ENCODE data around the gene PTPRG. TPM values are rescaled to one million over a fixed set of nuclear protein-coding genes. Genes with fewer than 3 reads are reported as not detected.

Gene PTPRG
- polyA plus RNA-seq, 2 donors = 1.1 to 1.6 TPM

DNA sequence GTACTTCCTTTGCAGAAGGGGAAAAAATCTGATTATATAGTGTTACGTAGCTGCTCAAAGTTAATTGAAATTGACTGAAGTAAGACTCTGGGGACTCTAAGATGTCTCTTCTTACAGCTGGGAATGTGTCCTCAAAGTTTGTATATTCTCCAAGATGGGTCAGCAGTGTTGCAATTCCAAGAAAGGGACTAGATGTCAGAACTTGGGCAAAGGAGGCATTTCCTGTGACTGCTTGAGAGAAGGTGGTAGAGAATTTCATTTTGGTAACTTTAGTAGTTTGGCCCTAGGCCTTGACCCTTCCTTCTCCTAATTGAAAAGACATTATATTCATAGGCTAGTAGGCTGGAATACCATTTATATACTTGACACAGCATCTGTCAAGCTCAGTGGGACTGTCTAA is 33.9 kb downstream of the PTPRG start:
- Histone ChIP-seq H3K36me3 (ENCODE audit: control insufficient read depth in 2 of 2, insufficient read depth in 2 of 2, low read length in 1 of 2) (no peaks in the 10 kb centered on the region), H3K9me3 (ENCODE audit: control insufficient read depth in 2 of 2, insufficient read depth in 1 of 2, low read depth in 1 of 2, low read length in 1 of 2) (no peaks in the 10 kb centered on the region), H3K4me3 (ENCODE audit: low read depth in 1 of 2, low read length in 2 of 2) (no peak overlapping the region), H3K27ac (ENCODE audit: low read depth in 2 of 2, low read length in 1 of 2) (no peak overlapping the region), H3K27me3 (ENCODE audit: control insufficient read depth in 1 of 2, insufficient read depth in 2 of 2, low read length in 2 of 2) (no peaks in the 10 kb centered on the region), H3K4me1 (ENCODE audit: control insufficient read depth in 2 of 2, insufficient read depth in 2 of 2, low read length in 1 of 2) (peaks cover 0 to 2% of the 10 kb centered on the region in 2 donors)
- WGBS, 2 donors = 0 to 12% methylated on average over 1 of the region's 1 CpG

- Histone ChIP-seq H3K4me1 (ENCODE audit: control insufficient read depth in 2 of 2, insufficient read depth in 2 of 2, low read length in 1 of 2) (peaks cover 0 to 2% of the 10 kb centered on the region in 2 donors), H3K4me3 (ENCODE audit: low read depth in 1 of 2, low read length in 2 of 2) (no peak overlapping the region), H3K27ac (ENCODE audit: low read depth in 2 of 2, low read length in 1 of 2) (no peak overlapping the region), H3K27me3 (ENCODE audit: control insufficient read depth in 1 of 2, insufficient read depth in 2 of 2, low read length in 2 of 2) (no peaks in the 10 kb centered on the region), H3K36me3 (ENCODE audit: control insufficient read depth in 2 of 2, insufficient read depth in 2 of 2, low read length in 1 of 2) (no peaks in the 10 kb centered on the region), H3K9me3 (ENCODE audit: control insufficient read depth in 2 of 2, insufficient read depth in 1 of 2, low read depth in 1 of 2, low read length in 1 of 2) (no peaks in the 10 kb centered on the region)
- WGBS, 2 donors = 87 to 90% methylated on average over 3 of the region's 3 CpGs
These were observed 34.5 kb downstream of the PTPRG start for GRCh38 chr3:61595826-61596225.

DNA sequence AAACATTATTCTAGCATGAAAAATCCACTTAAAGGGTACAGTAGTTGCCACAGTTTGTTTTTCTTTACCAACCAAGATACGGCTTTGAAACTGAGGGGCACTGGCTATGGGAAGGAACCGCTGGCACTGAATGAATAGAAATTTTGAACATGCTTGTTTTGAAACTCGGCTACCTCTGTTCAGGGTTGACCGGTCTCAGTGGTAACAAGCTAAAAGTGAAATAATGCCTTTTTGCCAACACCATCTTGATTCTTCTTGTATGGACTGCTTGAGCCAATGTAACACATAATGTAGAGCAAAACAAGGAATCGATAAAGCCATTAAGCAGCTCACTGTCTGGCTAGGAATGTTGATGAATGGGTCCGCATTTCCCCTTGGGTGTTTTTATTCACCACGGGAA is 36.5 kb downstream of the PTPRG start:
- peaks cover 0 to 2% of the 10 kb centered on the region in 2 donors for H3K4me1 ChIP-seq (ENCODE audit: control insufficient read depth in 2 of 2, insufficient read depth in 2 of 2, low read length in 1 of 2)
- no peaks in the 10 kb centered on the region for H3K36me3 ChIP-seq (ENCODE audit: control insufficient read depth in 2 of 2, insufficient read depth in 2 of 2, low read length in 1 of 2)
- no peaks in the 10 kb centered on the region for H3K27me3 ChIP-seq (ENCODE audit: control insufficient read depth in 1 of 2, insufficient read depth in 2 of 2, low read length in 2 of 2)
- 88% methylated on average over 7 of the region's 7 CpGs for WGBS, 2 donors
- H3K27ac ChIP-seq (ENCODE audit: low read depth in 2 of 2, low read length in 1 of 2) = no peak overlapping the region
- H3K9me3 ChIP-seq (ENCODE audit: control insufficient read depth in 2 of 2, insufficient read depth in 1 of 2, low read depth in 1 of 2, low read length in 1 of 2) = no peaks in the 10 kb centered on the region
- H3K4me3 ChIP-seq (ENCODE audit: low read depth in 1 of 2, low read length in 2 of 2) = no peak overlapping the region

- Histone ChIP-seq H3K27ac (ENCODE audit: low read depth in 2 of 2, low read length in 1 of 2) (no peak overlapping the region), H3K4me1 (ENCODE audit: control insufficient read depth in 2 of 2, insufficient read depth in 2 of 2, low read length in 1 of 2) (no peaks in the 10 kb centered on the region), H3K27me3 (ENCODE audit: control insufficient read depth in 1 of 2, insufficient read depth in 2 of 2, low read length in 2 of 2) (no peaks in the 10 kb centered on the region), H3K36me3 (ENCODE audit: control insufficient read depth in 2 of 2, insufficient read depth in 2 of 2, low read length in 1 of 2) (no peaks in the 10 kb centered on the region), H3K9me3 (ENCODE audit: control insufficient read depth in 2 of 2, insufficient read depth in 1 of 2, low read depth in 1 of 2, low read length in 1 of 2) (no peaks in the 10 kb centered on the region), H3K4me3 (ENCODE audit: low read depth in 1 of 2, low read length in 2 of 2) (no peak overlapping the region)
- 86 to 88% methylated on average over 2 of the region's 2 CpGs for WGBS, 2 donors
These were observed 38.8 kb downstream of the PTPRG start for GRCh38 chr3:61600195-61600594.

DNA sequence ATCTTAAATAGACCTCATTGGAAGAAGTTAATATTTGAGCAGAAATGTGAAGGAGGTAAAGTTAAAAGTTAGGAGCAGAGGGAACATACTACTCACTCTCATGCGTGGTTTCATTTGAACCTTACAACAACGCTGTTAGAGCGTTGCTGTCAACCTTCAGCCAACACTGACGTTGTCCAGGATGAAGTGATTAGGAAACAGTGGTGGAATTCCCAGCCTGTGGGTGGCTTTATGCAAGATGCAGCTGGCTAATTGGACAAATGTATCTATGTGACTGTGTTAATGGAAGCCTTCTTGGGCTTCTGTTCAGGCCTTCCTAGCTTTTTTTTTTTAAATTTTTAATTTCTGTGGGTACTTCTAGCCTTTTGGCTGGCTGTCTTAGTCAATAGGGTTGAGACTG is 40.5 kb downstream of the PTPRG start:
- no peaks in the 10 kb centered on the region for H3K27me3 ChIP-seq (ENCODE audit: control insufficient read depth in 1 of 2, insufficient read depth in 2 of 2, low read length in 2 of 2)
- no peaks in the 10 kb centered on the region for H3K9me3 ChIP-seq (ENCODE audit: control insufficient read depth in 2 of 2, insufficient read depth in 1 of 2, low read depth in 1 of 2, low read length in 1 of 2)
- no peak overlapping the region for H3K27ac ChIP-seq (ENCODE audit: low read depth in 2 of 2, low read length in 1 of 2)
- no peak overlapping the region for H3K4me3 ChIP-seq (ENCODE audit: low read depth in 1 of 2, low read length in 2 of 2)
- WGBS, 2 donors = 79 to 86% methylated on average over 4 of the region's 4 CpGs
- H3K4me1 ChIP-seq (ENCODE audit: control insufficient read depth in 2 of 2, insufficient read depth in 2 of 2, low read length in 1 of 2) = no peaks in the 10 kb centered on the region
- H3K36me3 ChIP-seq (ENCODE audit: control insufficient read depth in 2 of 2, insufficient read depth in 2 of 2, low read length in 1 of 2) = no peaks in the 10 kb centered on the region

DNA sequence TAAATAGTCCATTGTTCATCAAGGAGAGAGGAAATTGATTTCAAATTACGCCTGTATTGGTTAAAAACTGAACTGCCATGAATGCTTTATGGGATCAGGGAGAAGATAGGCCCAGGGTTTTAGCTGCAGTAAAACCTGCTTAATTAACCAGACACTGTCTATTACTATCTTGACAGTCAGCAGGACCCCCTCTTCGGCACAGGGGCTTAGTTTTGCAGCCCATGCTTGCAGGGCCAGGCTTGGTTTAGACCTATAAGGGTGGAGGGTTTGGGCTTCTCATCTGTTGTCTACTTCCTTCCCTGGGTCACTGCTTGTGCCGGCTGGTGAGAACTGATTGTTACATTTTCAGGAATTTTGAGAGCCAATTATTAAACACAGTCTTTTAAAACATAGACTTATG is 41.1 kb downstream of the PTPRG start:
- Histone ChIP-seq H3K36me3 (ENCODE audit: control insufficient read depth in 2 of 2, insufficient read depth in 2 of 2, low read length in 1 of 2) (no peaks in the 10 kb centered on the region), H3K4me1 (ENCODE audit: control insufficient read depth in 2 of 2, insufficient read depth in 2 of 2, low read length in 1 of 2) (no peaks in the 10 kb centered on the region), H3K27ac (ENCODE audit: low read depth in 2 of 2, low read length in 1 of 2) (no peak overlapping the region), H3K9me3 (ENCODE audit: control insufficient read depth in 2 of 2, insufficient read depth in 1 of 2, low read depth in 1 of 2, low read length in 1 of 2) (no peaks in the 10 kb centered on the region), H3K4me3 (ENCODE audit: low read depth in 1 of 2, low read length in 2 of 2) (no peak overlapping the region), H3K27me3 (ENCODE audit: control insufficient read depth in 1 of 2, insufficient read depth in 2 of 2, low read length in 2 of 2) (no peaks in the 10 kb centered on the region)
- WGBS, 2 donors = 85 to 89% methylated on average over 3 of the region's 3 CpGs

- Histone ChIP-seq H3K36me3 (ENCODE audit: control insufficient read depth in 2 of 2, insufficient read depth in 2 of 2, low read length in 1 of 2) (no peaks in the 10 kb centered on the region), H3K4me3 (ENCODE audit: low read depth in 1 of 2, low read length in 2 of 2) (no peak overlapping the region), H3K27me3 (ENCODE audit: control insufficient read depth in 1 of 2, insufficient read depth in 2 of 2, low read length in 2 of 2) (no peaks in the 10 kb centered on the region), H3K4me1 (ENCODE audit: control insufficient read depth in 2 of 2, insufficient read depth in 2 of 2, low read length in 1 of 2) (no peaks in the 10 kb centered on the region), H3K27ac (ENCODE audit: low read depth in 2 of 2, low read length in 1 of 2) (no peak overlapping the region), H3K9me3 (ENCODE audit: control insufficient read depth in 2 of 2, insufficient read depth in 1 of 2, low read depth in 1 of 2, low read length in 1 of 2) (no peaks in the 10 kb centered on the region)
- 93 to 94% methylated on average over 4 of the region's 4 CpGs for WGBS, 2 donors
These were observed 44.3 kb downstream of the PTPRG start for GRCh38 chr3:61605589-61606175.

GRCh38 chr3:61606196-61606595 is 44.8 kb downstream of the PTPRG start:
- no peaks in the 10 kb centered on the region for H3K36me3 ChIP-seq (ENCODE audit: control insufficient read depth in 2 of 2, insufficient read depth in 2 of 2, low read length in 1 of 2)
- H3K4me3 ChIP-seq (ENCODE audit: low read depth in 1 of 2, low read length in 2 of 2) = no peak overlapping the region
- 97 to 100% methylated on average over 6 of the region's 6 CpGs for WGBS, 2 donors
- no peaks in the 10 kb centered on the region for H3K27me3 ChIP-seq (ENCODE audit: control insufficient read depth in 1 of 2, insufficient read depth in 2 of 2, low read length in 2 of 2)
- H3K27ac ChIP-seq (ENCODE audit: low read depth in 2 of 2, low read length in 1 of 2) = no peak overlapping the region
- no peaks in the 10 kb centered on the region for H3K4me1 ChIP-seq (ENCODE audit: control insufficient read depth in 2 of 2, insufficient read depth in 2 of 2, low read length in 1 of 2)
- H3K9me3 ChIP-seq (ENCODE audit: control insufficient read depth in 2 of 2, insufficient read depth in 1 of 2, low read depth in 1 of 2, low read length in 1 of 2) = no peaks in the 10 kb centered on the region

- no peaks in the 10 kb centered on the region for H3K4me1 ChIP-seq (ENCODE audit: control insufficient read depth in 2 of 2, insufficient read depth in 2 of 2, low read length in 1 of 2)
- no peaks in the 10 kb centered on the region for H3K27me3 ChIP-seq (ENCODE audit: control insufficient read depth in 1 of 2, insufficient read depth in 2 of 2, low read length in 2 of 2)
- no peak overlapping the region for H3K4me3 ChIP-seq (ENCODE audit: low read depth in 1 of 2, low read length in 2 of 2)
- WGBS, 2 donors = 86 to 87% methylated on average over 6 of the region's 6 CpGs
- H3K36me3 ChIP-seq (ENCODE audit: control insufficient read depth in 2 of 2, insufficient read depth in 2 of 2, low read length in 1 of 2) = no peaks in the 10 kb centered on the region
- no peak overlapping the region for H3K27ac ChIP-seq (ENCODE audit: low read depth in 2 of 2, low read length in 1 of 2)
- no peaks in the 10 kb centered on the region for H3K9me3 ChIP-seq (ENCODE audit: control insufficient read depth in 2 of 2, insufficient read depth in 1 of 2, low read depth in 1 of 2, low read length in 1 of 2)
These were observed 46.7 kb downstream of the PTPRG start for GRCh38 chr3:61608072-61608471.

GRCh38 chr3:61608711-61609110 is 47.3 kb downstream of the PTPRG start:
- 86% methylated on average over 5 of the region's 5 CpGs for WGBS, 2 donors
- H3K27me3 ChIP-seq (ENCODE audit: control insufficient read depth in 1 of 2, insufficient read depth in 2 of 2, low read length in 2 of 2) = no peaks in the 10 kb centered on the region
- H3K9me3 ChIP-seq (ENCODE audit: control insufficient read depth in 2 of 2, insufficient read depth in 1 of 2, low read depth in 1 of 2, low read length in 1 of 2) = no peaks in the 10 kb centered on the region
- no peak overlapping the region for H3K4me3 ChIP-seq (ENCODE audit: low read depth in 1 of 2, low read length in 2 of 2)
- H3K27ac ChIP-seq (ENCODE audit: low read depth in 2 of 2, low read length in 1 of 2) = no peak overlapping the region
- no peaks in the 10 kb centered on the region for H3K4me1 ChIP-seq (ENCODE audit: control insufficient read depth in 2 of 2, insufficient read depth in 2 of 2, low read length in 1 of 2)
- H3K36me3 ChIP-seq (ENCODE audit: control insufficient read depth in 2 of 2, insufficient read depth in 2 of 2, low read length in 1 of 2) = no peaks in the 10 kb centered on the region
